ENCODE measurements around the gene P2RY1. TPM values are rescaled to one million over a fixed set of nuclear protein-coding genes. Genes with fewer than 3 reads are reported as not detected.
"Not testable (repeated sequence)": the region's sequence is repeated elsewhere in the genome, so short reads cannot be mapped to it uniquely, and the experiment has no call there.

The P2RY1 gene
- total RNA-seq, 1 donor from 2014 or later: 1.3 TPM

DNA sequence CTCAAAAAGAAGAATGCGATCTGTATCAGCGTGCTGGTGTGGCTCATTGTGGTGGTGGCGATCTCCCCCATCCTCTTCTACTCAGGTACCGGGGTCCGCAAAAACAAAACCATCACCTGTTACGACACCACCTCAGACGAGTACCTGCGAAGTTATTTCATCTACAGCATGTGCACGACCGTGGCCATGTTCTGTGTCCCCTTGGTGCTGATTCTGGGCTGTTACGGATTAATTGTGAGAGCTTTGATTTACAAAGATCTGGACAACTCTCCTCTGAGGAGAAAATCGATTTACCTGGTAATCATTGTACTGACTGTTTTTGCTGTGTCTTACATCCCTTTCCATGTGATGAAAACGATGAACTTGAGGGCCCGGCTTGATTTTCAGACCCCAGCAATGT is 1.3 kb downstream of the P2RY1 start:
- DNase-seq (ENCODE audit: extremely low read depth, low read depth, low spot score): no peak

DNA sequence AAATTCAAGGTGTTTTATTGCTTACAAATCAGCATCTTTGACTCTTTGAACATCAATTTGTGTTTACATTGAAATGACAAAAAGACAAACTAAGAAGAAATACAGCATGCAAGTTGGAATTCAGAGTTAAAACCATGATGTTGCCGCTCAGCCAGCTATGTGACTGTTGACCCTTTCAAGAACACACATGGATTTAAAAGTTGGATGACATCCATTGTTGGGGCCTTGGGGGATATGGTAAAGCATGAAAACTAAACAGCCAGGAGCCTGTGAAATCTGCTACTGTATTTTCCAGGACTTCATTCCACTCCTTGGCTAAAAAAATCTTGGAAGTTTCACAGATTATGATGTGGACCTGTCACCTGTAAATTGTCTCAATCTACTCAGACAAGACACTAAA is 4.6 kb downstream of the P2RY1 start:
- DNase-seq (ENCODE audit: extremely low read depth, low read depth, low spot score): no peak

DNA sequence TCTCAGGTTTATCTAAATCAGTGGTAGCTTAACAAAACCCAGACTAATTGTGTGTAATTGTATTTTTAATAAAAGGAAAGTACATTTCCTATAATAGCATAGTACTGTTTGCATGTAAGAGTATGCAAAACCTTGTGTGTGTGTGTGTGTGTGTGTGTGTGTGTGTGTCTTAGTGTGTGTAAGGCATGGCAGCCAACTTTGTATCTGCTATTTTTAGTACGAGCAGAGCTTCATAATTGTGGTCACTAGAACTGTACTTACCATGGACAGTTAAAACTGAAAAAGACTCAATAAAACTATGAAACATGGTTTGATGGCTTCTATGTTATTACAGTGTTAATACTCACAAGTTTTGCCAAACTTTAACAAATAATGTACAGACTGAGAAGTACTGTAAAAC is 6.2 kb downstream of the P2RY1 start:
- no peak for DNase-seq (ENCODE audit: extremely low read depth, low read depth, low spot score)

DNA sequence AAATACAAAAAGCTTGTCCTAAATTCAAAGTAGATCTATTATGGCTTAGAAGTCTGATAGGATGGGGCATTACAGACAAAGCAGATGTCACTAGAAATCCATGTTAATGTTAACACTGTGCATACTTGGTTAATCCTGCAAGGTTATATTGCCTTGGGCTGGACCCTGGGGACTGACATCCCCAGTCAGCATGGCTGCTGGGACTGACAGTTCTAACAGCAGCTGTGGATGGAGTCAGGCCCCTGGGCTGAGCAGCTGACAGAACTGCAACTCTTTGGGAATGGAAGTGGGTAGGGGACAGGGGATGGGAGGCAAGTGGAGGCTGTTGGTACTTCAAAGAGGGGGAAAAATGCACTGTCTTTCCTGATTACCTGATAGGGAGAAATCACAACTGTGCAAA is 7.5 kb downstream of the P2RY1 start:
- DNase-seq (ENCODE audit: extremely low read depth, low read depth, low spot score): no peak

DNA sequence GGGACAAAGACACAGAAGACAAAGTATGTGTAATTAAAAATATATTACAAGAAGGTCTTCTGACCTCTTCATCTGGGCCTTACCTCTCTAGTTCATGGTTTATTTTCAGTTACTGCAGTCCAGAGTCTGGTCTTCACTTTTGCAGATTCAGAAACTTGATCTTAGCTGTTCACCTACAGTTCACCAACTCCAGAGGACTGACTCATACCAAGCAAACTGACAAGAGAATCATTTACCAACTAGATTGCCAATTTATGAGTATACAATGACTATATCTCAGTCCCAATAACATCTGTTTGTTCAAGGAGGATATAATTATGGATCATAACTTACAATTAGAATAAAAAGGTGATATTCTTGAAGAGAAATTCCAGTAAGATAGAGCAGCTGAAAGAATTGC is 9.0 kb downstream of the P2RY1 start:
- DNase-seq (ENCODE audit: extremely low read depth, low read depth, low spot score): no peak

DNA sequence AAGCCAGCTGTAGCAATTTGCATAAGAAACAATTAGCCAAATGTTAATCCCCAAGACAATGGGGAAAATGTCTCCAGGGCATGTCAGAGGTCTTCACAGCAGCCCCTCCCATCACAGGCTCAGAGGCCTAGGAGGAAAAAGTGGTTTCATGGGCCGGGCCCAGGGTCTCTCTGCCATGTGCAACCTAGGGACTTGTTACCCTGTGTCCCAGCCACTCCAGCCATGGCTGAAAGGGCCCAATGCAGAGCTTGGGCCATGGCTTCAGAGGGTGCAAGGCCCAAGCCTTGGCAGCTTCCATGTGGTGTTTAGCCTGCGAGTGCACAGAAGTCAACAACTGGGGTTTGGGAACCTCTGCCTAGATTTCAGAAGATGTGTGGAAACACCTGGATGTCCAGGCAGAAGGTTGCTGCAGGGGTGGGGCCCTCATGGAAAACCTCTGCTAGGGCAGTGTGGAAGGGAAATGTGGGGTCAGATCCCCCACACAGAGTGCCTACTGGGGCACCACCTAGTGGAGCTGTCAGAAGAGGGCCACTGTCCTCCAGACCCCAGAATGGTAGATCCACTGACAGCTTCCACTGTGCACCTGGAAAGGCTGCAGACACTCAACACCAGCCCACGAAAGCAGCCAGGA is 11.8 kb downstream of the P2RY1 start:
- not testable (repeated sequence) for DNase-seq (ENCODE audit: extremely low read depth, low read depth, low spot score)

DNA sequence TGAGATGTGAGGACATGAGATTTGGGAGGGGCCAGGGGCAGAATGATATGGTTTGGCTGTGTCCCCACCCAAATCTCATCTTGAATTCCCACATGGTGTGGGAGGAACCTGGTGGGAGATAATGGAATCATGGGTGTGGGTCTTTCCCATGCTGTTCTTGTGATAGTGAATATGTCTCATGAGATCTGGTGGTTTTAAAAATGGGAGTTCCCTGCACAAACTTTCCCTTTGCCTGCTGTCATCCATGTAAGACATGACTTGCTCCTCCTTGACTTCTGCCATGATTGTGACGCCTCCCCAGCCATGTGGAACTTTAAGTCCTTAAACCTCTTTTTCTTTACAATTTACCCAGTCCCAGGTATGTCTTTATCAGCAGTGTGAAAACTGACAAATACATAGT is 12.7 kb downstream of the P2RY1 start:
- DNase-seq (ENCODE audit: extremely low read depth, low read depth, low spot score): not testable (repeated sequence)

DNA sequence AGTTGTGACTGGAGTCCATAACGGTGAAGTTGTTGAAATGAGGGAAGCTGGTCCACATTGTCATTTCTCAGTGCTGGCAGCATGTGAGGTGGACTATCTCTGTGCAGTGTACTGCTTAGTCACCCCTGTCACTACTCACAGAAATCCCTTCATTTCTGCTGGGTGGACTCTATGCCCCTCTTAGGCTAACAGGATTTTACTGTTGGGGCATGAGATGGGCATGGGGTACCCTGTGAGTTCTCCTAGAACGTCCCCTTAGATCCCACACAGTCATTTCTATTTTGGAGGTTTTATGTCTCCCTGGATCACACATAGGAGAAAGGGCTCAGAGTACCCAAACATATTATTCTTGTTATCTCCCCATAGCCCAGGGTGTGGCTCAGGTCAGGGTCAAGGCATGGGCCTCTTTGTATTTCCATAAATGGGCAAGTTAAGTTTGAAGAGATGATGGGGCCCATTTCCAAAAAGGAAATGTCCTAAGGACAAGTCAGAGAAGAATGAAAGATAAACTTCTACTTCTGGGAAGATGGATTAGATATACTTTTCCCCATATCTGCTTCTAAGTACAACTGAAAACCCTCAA is 15.2 kb downstream of the P2RY1 start:
- DNase-seq (ENCODE audit: extremely low read depth, low read depth, low spot score): no peak

DNA sequence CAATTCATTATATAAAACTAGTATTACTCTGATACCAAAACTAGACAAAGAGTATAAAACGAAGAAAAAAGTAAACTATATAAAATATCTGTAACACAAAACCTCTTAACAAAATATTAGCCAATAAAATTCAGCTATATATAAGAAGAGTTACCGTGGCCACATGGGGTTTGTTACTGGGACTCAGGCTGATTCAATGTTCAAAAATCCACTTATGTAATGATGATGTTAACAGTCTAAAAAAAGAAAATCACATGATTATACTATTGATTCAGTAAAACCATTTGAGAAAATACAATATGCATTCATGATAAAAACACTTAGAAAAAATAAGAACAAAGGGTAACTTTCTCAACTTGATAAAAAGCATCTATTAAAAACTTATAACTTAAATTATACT is 18.3 kb downstream of the P2RY1 start:
- DNase-seq (ENCODE audit: extremely low read depth, low read depth, low spot score): no peak

DNA sequence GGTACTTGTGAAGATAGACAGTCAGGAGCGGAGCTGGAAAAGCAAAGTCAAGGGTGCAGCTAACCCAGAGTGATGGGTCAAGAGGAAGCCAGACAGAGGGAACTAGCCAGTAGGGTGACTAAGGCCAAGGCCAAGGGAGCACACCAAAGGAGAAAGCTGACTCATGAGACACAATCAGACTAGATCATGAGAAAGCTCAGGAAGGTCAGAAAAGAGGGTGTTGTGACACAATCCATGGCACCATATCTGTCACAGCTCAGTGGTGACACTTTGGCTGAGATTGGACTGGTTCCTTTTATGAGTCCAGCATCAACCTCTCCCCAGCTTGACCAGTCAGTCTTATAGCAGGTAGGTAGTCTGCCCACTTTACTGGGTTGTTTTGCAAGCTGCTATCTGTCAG is 22.2 kb downstream of the P2RY1 start:
- no peak for DNase-seq (ENCODE audit: extremely low read depth, low read depth, low spot score)

DNA sequence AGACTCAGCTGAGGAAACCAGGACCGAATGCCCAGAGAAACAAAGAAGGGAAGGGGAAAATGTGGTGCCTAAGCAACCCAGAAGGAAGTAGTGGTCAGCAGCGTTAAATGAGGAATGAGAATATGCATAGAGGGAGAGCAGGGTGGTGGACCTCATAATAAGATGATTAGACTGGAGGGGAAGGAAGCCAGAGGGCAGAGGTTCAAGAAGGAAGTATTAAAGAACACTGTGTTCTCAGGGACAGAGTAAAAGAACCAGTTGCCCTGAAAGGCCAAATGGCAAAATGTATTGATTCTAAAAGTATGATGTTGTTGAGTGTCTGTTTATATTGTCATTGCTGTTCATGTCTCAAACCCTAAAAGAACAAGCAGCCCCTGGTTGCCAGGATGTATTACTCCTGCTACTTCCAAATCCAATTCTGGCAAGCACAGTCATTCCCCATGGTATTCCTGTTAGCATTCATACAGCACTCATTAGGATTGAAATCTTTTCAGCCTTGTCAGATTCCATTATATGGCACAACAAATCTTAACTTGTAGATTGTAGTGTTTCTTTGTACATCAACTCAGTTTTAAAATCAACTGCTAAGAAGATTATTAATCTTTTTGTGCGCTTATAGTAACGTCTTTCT is 23.4 kb downstream of the P2RY1 start:
- DNase-seq (ENCODE audit: extremely low read depth, low read depth, low spot score): no peak

DNA sequence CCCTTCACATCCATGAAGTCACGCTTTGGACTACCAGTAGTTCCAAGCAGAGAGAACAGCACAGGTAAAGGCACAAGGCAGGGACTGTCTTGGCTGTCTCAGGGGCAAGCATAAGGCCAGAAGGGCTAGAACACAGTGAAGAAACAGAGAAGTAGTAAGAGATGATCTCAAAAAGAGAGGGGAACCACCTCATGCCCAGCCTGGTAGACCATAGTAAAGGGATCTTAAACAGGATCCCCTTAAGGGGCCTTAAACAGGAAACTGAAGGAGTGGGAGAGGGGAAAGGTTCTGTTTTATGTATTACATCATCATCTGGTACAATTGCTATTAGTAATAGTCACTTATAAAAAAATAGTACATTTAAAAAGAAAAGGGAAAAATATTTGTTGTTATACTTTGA is 25.8 kb downstream of the P2RY1 start:
- DNase-seq (ENCODE audit: extremely low read depth, low read depth, low spot score): no peak

DNA sequence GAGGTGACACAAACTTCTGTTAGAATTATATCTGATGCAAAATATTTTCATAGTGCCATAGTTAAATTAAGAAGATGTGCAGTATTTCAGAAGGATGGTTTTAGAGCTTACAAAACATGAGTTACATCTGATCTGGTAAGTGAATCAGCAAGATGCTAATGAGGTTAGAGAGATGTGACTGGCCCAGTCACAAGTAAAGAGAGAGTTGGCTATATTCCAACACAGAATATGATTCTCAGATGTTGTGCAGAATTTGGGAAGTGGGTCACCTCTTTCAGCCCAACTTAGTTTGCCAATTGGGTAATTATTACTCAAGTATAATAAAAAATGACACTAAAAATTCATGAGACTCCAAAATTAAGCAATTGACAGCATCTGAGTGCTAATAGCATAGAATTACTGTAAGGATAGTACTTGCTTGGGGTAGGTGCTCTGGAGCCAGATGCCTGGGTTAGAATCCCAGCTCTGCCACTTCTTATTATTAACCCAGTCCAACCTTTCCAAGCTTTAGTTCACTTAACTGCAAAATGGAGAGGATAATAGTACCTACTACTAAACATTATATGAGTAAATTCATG is 30.8 kb downstream of the P2RY1 start:
- no peak for DNase-seq (ENCODE audit: extremely low read depth, low read depth, low spot score)

DNA sequence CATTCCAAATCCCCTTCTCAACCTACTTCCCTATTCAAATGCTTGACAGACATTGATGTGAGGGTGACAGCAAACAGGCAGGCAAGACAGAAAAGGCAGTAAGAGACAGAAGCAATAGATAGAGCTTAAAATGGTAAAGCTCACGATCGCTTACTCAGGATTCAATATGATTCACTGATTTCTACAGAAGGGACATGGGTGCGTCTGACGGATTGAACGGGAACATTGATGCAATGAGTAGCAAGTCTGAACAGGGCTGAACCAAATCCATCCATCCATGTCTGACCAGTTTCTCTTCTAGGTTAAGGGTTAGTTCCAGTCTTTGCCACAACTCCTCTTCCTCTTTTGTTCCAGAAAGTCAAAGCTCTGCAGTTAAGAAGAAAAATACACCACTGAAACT is 35.1 kb downstream of the P2RY1 start:
- no peak for DNase-seq (ENCODE audit: extremely low read depth, low read depth, low spot score)

DNA sequence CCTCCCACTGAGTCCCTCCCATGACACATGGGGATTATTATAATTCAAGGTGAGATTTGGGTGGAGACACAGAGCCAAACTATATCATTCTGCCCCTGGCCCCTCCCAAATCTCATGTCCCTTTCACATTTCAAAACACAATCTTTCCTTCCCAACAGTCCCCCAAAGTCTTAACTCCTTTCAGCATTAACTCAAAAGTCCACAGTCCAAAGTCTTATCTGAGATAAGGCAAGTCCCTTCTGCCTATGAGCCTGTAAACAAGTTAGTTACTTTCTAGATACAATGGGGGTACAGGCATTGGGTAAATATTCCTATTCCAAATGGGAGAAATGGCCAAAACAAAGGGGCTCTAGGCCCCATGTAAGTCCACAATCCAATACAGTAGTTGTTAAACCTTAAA is 38.4 kb downstream of the P2RY1 start:
- DNase-seq (ENCODE audit: extremely low read depth, low read depth, low spot score): not testable (repeated sequence)

DNA sequence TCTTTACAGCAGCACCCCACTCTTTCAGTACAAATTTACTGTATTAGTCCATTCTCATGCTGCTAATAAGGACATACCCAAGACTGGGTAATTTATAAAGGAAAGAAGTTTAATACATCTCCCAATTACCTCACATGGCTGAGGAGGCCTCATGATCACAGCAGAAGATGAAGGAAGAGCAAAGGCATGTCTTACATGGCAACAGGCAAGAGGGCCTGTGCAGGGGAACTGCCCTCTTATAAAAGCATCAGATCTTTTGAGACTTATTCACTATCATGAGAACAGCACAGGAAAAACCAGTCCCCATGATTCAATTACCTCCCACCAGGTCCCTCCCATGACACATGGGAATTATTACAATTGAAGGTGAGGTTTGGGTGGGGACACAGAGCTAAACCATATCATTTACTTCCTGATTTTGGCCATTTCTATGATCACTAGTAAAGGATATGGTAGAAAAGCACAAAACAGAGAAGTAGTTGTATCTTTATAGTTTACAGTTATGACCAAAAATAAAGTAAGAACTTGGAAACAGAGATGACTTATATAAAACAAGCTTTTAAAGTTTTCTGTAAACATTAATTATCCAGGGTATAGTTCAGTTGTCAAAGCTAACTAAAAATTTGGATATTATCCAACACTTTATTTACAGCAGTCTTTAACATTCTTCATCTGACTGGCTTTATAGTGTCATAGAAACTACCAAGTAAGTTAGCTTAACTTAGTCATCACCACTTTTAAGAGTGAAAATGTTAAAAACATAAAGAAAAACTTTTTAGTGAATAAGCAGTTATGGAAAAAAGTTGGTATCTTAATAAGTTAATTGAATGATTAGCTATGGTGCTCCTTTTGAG is 40.2 kb downstream of the P2RY1 start:
- no peak for DNase-seq (ENCODE audit: extremely low read depth, low read depth, low spot score)

DNA sequence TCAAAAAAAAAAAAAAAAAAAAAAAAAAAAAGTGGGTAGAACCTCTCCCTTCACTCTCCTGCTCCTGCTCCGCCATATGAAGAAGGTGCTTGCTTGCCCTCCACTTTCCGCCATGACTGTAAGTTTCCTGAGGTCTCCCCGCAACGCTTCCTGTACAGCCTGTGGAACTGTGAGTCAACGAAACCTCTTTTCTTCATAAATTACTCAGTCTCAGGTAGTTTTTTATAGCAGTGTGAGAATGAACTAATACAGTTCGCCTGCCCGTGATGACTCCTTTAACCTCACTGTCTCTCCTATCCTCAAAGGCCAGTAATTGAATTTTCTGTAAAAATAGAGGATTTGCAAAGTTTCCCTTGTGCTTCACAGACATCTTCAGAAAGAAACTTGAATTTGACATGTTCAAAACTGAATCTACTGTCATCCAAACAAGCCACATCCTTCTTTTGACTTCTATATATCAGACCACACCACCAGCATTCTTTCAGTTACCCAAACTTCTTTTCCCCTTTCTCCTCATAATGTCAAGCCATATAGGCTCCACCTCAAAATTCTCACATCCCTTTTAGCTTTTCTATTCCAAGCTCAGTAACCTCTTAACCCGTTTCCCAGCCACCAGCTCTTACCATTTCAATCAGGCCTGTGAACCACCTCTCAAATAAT is 44.3 kb downstream of the P2RY1 start:
- DNase-seq (ENCODE audit: extremely low read depth, low read depth, low spot score): no peak

DNA sequence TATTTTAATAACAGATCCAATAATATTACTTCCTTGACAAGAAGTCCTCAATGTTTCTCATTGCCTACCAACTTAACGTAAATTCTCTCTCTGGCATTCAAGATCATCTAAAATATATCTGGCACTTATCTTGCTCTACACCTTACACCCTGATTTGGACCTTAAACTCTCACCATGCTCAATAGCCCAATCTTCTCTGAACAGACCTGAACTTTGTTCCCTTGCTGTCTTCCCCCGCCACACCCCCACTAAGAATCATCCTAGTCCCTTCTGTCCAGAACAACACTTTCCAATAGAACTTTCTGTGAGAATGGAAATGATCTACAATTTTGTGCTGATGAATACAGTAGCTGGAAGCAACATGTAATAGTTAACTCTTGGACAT is 44.9 kb downstream of the P2RY1 start:
- DNase-seq (ENCODE audit: extremely low read depth, low read depth, low spot score): no peak

DNA sequence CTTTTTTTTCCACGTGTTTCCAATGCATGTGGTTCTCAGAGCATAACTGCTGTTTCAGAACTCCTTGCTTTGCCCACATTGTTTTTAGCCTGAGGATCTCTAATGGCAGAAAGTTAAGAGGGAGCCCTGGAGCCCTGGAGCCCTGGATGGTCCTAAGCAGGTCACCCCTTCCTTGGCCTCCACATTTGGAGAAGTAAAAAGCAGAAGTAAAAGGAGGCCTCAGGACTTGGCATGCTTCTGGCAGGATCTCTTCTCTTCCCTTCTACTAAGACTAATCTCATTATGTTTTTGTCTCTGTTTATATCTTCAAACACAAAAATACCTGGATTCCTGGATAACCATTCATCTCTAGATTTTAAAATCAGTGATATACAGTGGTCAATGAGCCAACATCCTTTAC is 50.1 kb downstream of the P2RY1 start:
- no peak for DNase-seq (ENCODE audit: extremely low read depth, low read depth, low spot score)

Data from glomerular endothelial cell (primary cell).